HG02642 (cell line): ENCODE measurements around the gene LRP2.
"Not testable (repeated sequence)": the region's sequence is repeated elsewhere in the genome, so short reads cannot be mapped to it uniquely, and the experiment has no call there.

Experiments used
- ATAC-seq: cut with Tn5 transposase; IDR thresholded peaks from one replicate; pipeline ENCODE4 v1.9.1; 2021; ENCODE audit warnings: mild to moderate bottlenecking; ENCODE audit not compliant: unreplicated experiment, poor library complexity

The LRP2 gene

DNA sequence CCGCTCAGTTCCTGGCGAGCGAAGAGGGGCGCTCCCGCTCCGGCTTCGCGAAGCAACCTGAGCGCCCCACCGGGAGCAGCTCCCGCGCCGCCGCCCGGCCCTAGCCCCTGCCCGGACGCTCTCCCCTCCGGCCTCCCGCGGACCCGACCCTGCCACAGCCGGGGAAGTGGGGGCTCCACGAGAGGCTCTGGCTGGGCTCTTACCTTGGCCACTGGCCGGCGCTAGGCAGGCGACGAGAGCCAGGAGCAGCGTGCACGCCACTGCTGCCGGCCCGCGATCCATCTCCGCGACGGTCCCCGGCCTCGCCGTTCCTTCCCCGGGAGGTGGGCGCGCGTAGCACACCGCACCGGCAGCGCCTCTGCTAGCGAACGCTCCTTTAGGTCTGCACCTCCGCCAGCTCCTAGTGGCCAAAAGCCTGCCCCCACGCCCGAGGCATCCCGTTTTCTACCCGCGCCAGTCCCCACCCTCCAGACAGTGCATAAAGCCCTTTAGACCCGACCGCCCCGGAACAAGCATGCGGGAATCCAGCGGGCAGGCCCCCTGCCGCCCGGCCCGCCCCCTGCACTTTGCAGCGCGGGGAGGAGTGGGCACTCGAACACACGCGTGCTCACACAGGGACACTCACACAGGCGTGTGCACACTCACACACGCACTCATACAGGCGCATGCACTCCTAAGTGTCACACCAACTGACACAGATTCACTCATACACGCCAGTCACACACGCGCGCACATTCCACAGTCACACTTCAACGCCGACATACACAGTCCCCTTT lies at the start of gene LRP2:
Gene LRP2 (minus strand): TSS at position 417 of the 776 bp plus-strand sequence. CDS start 135 bp downstream, at position 282.
- no peak for ATAC-seq

DNA sequence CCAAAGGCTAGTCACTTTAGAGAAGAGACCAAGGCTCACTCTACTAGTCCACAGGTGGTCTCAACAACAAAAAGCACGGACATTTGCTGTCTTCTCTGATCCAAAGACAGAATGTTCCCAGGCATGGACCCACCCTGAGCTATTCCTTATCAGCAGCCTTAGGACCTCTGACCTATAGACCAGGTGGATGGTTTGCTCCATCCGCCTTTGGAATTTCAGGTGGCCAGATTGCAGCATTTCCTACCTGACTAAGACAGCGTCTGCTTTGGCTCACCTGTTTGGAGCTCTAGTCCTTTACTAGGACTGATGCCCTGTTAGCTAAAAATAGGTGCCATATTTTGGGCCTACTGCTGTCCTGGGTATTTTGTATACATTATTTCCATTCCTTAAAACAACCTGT lies 44.6 kb upstream of the LRP2 start:
- ATAC-seq = no peak

DNA sequence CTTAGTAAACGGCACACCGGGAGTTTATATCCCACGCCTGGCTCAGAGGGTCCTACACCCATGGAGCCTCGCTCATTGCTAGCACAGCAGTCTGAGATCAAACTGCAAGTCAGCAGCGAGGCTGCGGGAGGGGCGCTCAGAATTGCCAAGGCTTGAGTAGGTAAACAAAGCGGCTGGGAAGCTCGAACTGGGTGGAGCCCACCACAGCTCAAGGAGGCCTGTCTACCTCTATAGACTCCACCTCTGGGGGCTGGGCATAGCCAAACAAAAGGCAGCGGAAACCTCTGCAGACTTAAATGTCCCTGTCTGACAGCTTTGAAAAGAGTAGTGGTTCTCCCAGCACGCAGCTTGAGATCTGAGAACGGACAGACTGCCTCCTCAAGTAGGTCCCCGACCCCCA lies 37.2 kb upstream of the LRP2 start:
- not testable (repeated sequence) for ATAC-seq

DNA sequence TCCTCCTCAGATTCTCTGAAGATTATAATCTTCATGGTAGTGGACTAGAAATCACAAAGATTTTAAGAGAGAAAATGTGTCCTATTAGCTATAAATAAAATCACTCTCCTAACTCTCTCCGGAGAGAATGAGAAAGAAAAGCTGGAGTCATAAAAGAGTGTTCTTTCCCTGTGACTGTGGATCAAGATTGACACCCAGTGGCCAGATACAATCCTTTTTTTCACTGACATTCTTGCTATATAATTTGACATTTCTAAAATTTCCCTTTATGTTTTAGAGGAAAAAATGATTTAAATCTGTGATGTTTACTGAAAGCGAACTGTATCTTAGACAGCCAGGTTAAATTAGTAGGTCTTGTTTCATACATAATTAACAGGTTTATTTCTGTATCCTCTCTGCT lies 35.4 kb upstream of the LRP2 start:
- no peak for ATAC-seq

DNA sequence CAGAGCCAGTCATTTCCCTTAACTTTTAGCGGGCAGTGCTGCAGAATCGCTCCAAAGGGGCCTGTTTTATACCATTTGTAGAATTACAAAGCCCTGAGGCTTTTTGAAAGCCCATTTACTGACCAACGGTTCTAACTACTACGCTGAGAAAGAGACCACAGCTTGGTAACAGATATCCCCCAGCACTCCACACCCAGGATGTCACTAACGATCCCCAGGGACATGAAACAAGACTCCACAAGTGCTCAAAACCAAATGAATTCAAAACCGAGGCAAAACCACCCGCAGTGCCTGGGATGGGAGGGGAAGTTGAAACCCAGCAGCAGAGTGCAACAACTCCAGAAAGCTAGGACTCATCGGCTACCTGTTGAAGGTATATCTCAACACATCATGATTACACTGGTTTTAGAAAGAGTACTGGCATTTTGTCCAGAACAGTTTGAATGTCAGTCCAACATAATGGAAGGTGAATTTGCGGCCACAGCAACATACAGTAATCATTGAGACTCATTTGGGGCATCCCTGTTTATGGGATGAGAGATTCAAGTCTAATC lies 33.6 kb upstream of the LRP2 start:
- ATAC-seq = no peak

DNA sequence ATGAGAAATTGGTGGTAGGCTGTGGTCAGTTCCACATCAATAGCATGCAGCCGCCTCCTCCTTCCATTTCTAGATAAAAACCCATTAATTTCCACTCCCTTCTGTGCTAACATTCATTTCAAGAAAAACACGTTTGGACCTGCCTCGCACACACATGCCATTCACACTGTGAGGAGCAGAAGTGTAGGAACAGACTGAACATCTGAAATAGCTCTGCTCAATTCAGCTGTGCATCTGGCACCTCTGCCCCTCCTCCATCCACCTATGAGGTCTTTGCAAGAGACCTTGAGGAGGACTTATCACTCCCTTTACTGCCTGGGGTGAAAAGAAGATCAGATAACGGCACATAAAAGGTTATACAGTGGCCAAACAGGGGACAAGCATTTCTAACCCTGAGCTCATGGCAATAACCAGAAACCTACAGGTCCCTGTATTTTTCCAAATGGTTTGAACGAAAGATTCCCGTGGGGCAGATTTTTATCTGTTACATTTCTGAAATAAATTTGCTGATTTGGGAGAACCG lies 30.8 kb upstream of the LRP2 start:
- ATAC-seq = no peak

DNA sequence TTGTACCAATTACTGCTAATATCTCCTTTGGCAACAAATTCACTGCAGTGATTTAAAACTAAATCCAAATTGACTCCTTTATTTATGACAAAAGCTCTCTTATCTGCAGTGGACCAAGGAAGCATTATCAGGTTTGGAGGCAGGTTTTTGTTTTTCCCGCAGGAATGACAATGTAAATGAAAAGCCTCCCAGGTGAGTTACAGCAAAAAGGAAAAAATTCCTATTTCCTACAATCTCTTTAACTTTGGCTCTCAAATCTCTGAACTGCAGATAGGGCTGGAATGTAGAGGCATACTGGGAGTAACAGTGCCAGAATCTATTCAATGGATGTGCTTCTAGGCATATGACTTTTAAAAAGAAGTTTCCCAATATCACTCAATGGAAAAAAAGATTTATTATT lies 28.9 kb upstream of the LRP2 start:
- ATAC-seq = no peak

DNA sequence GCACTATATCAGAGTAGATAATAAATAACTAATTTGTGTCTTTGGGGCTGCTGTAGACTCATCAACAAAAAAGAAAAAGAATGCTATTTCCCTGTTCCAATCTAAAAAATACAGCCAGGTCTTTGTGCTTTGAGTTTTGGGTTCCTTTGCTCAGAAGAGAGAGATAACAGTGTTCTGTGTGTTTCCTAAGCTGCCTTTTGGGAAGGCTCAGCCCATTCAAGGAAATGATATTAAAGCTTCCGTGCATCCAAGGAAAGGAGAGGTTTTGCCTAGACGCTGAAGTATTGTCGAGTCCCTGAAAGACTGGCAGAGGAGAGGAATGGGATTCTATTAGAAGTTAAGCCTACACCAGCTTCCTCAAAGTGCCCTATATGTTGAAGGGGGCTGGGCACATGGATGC lies 25.8 kb upstream of the LRP2 start:
- no peak for ATAC-seq

DNA sequence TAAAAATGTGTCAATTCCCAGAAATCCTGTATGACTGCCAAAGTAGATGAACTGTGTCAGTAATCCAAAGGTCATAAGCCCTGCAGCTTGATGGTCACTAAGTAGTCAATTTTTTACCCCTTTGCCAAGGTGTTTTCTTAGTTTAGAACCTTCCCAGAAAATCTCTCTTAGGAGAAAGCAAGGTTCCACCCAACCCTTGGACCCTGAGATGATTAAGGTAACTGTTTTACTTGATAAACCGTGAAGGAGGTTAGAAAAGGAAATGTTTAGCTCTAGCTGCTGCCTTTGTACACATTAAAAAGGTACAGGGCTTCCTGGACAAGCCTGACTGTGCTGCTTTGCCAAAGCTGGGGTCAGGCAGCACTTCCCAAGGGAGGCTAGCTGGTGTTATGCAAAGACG lies 24.4 kb upstream of the LRP2 start:
- no peak for ATAC-seq

DNA sequence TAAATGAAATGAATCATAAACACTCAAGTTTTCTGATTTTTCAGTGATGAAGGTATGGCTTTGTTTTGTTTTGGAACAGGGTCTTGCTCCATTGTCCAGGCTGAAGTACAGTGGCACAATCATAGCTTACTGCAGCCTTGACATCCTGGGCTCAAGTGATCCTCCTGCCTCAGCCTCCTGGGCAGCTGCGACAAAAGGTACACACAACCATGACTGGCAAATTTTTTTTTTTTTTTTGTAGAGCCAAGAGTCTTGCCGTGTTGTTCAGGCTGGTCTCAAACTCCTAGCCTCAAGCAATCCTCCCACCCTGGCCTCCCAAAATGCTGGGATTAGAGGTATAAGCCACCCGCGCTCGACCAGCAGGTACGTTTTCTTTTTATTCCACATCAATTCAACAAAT lies 22.5 kb upstream of the LRP2 start:
- ATAC-seq = no peak

DNA sequence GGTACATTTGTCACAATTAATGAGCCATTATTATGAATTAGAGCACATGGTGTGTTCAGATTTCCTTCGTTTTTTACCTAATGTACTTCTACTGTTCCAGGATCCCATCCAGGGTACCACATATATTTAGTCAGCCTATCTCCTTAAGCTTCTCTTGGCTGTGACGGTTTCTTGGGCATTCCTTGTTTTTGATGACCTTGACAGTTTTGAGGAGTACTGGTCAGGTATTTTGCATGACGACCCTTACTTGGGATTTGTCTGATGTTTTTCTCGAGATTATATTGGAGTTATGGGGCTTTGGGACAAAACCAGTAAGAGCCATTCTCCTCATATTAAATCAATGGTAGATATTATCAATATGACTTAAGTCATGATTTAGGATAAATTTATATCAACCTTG lies 10.2 kb upstream of the LRP2 start:
- ATAC-seq = no peak

DNA sequence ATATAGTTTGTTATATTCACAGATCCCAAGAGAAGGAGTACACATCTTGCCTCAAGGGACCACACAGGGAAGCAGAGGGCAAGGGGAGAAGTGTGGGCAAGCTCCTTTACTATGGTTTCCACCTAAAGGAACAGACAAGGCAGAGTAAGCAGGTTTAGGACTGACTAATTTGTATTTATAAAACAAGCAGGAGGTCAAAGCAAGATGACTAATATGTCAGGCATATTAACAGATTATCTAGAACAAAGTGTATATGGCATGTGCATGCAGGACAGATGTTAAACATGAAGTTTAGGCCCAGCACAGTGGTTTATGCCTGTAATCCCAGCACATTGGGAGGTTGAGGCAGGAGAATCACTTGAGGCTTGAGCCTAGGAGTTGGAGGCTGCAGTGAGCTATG lies 3.7 kb upstream of the LRP2 start:
- no peak for ATAC-seq

DNA sequence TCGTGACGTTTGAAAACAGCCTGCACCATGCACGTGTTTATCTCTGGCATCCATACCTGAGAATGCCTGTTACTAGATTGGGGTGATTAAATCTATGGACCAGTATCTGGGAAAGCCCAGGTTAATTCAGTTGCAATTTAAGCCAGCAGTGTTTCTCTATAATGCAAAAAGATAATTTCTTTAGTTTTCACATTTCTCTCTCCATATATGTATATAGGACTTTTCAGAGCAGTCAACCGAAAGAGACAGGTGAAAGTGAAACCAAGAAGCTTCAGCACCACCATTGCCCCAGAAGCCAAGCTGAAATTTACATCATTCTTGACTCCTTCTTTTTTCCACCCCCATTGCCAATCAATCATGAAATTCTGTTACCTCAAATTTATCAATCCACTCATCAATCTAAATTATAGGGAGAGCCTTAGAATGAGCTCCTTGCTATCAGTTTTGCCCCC lies 2.7 kb upstream of the LRP2 start:
- peak; percentile 58 for ATAC-seq

DNA sequence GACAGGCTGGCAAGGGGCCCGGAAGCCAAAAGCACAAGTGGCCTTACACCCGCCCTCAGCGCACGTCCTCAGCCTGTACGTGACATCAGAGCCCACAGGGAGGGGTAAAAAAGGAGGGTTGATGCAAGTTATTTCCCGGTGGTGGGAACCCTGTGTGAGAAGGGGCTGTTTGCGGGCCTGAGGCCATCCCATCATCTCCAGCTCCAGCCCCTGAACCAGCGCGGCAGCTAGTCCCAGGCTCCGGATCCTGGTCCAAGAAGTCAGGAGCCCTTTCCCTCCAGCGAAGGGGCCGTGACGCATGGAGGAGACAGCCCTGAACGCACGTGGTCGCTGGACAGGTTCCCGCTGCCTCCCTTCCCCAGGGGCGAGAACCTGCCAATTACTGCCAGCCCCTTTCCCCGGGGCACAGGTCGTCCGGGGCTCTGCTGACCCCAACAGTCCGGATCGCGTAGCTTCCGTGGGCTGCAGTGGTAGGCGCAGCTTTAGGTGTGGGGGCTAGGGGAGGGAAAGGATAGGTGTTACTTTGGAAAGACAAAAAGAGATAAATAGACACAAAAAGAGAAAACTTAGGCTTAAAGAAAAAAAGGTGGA lies 1.3 kb upstream of the LRP2 start:
- ATAC-seq = peak; percentile 48

DNA sequence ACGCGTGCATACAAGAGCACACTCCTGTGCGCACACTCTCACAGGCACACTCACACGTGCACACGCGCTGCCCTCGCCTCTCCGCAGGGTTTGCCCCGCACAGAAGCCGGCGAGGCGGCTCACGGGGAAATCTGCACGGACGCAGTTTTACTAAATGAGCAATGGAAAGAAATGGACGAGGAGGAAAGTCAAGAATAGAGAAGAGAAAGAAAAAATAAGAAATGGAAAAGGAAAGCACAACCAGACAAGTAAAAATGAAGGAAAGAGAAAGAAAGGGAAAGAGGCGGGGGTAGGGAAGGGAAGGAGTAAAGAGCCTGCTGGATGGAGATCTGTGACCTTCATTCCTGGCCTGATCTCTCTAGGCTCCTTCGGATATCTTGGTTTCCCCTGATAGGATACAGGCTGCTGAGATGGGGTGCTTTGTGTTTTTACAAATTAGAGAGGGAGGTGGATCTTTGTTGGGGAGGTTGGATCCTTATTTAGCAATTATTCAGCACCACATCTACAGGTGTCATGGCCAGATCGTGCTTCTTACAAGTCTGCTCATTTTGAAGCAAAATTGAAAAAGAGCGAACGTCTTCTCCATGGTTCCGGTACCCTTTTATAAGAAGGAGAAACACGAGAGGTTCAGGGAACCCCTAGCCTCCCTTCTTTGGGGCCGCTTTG lies 693 bp upstream of the LRP2 start:
- ATAC-seq = no peak

DNA sequence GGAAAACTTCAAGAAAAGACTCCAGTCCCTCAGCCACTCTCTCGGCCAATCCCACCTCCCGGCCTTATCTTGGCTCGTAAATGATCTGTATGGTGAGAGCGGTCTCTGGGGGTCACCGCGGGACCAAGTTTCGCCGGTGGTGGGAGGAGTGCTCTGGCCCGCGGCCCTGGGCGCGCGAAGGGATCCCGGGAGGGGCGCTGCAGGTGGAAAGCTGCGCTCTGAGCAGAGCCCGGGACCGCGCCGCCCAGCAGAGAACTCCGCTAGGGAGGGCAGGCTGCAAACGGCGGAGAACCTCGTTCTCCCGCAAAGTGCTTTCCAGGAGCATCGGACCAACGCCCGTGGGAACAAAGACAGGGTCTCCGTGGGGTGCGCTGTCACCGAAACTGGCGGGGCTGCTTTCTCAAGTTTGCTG lies 622 bp downstream of the LRP2 start:
- no peak for ATAC-seq

DNA sequence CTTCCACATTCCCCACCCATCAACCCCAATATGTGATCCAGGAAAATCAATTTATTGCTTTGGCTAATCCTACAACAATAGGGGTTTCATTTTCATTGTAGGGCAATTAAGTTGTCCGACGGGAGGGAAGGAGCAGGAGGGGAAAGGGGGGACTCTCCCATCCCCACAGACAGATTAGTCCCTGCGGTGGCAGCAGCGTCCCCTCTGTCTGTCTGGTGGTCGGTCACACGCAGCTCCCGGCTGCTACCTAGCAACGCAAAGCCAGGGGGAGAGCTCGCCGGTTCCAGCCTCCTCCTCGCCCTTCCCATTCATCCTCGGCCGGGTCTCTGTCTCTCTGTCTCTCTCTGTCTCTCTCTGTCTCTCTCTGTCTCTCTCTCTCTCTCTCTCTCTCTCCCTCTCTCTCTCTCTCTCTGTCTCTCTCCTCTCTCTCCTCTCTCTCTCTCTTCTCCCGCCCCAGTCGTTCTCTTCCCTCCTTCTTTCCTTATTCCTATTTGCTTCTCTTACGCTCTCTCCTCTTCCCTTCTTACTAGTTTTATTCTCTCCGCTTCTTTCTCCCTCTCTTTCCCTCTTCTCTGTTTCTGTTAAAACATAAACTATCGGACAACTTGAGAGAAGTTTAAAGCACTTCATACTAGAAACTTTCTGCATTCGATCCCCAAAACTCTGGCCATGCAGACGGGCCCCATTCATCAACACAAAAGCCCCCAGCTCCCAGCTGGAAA lies 1.2 kb downstream of the LRP2 start:
- ATAC-seq = no peak

DNA sequence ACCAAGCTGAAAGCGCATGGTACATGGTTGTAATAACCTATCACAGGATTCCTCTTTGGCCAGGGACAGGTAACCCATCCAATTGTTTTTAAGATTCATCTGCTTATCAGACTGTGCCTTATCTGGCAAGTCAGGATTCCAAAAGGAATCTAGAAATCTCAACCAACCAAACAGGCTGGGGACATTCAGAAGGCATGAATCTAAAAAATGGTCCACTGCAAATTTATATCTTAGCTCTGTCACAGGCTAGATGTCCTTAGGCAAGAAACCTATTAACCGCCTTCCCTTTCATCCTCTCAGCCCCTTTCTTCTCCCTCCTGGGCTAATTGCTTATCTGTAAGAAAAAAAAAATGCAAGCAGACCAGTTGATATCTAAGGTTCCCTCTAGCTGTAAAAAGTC lies 4.3 kb downstream of the LRP2 start:
- ATAC-seq = no peak

DNA sequence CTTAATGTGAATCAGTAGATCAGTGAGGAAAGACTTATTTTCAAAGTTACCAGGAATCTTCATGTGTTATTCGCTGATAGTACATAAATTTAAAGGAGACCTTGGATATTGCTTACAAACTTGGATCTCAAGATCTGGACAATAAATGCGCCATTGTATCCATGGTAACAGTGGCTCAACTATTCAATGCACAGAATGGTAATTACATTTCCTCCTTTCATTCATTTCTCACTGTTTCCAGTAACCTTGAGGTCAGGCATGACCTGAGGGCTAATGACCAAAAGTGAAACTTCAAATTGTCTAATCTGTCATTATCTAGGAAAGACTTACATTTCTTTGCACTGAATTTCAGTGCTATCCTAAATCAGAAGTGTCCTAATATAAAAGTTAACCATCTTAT lies 8.1 kb downstream of the LRP2 start:
- ATAC-seq = no peak

DNA sequence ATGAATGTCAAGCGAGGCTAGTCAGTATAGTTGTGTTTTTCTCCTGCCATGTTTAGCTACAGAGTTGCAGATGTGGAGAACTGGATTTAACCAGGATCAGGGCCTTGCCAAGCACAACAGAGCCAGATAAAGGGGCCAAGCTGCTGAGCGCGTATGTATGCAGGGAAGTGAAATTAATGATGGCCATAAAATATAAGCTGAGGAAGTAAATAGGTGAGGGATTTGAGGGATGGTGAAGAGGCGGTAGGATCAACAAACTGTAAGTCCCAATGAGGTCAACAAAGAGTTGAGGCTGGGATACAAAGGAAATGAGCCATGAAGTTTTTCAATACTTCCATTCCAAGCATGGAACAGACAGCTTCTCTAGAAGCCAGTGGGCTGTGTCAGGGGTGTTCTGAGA lies 10.6 kb downstream of the LRP2 start:
- no peak for ATAC-seq
